PC-3 (cell line): ENCODE data around the gene RNF157.

ENCODE experiments used
- EZH2 ChIP-seq: fragments of 300-600 bp; sonication (generic); IDR thresholded peaks from one replicate; pipeline ENCODE4 v1.6.1; 2017; ENCODE audit warnings: antibody characterized with exemption, mild to moderate bottlenecking, low read length; ENCODE audit not compliant: unreplicated experiment
- TF ChIP-seq, protein P1 (sequence below): fragments of 300-600 bp; sonication (generic); conservative IDR thresholded peaks from 2 replicates; pipeline ENCODE4 v1.5.1; 2017; ENCODE audit warnings: antibody characterized with exemption, low read depth, mild to moderate bottlenecking, low read length

GRCh38 chr17:76151896-76152454, 88.3 kb downstream of the RNF157 start:
- TF ChIP-seq, protein P1, sequence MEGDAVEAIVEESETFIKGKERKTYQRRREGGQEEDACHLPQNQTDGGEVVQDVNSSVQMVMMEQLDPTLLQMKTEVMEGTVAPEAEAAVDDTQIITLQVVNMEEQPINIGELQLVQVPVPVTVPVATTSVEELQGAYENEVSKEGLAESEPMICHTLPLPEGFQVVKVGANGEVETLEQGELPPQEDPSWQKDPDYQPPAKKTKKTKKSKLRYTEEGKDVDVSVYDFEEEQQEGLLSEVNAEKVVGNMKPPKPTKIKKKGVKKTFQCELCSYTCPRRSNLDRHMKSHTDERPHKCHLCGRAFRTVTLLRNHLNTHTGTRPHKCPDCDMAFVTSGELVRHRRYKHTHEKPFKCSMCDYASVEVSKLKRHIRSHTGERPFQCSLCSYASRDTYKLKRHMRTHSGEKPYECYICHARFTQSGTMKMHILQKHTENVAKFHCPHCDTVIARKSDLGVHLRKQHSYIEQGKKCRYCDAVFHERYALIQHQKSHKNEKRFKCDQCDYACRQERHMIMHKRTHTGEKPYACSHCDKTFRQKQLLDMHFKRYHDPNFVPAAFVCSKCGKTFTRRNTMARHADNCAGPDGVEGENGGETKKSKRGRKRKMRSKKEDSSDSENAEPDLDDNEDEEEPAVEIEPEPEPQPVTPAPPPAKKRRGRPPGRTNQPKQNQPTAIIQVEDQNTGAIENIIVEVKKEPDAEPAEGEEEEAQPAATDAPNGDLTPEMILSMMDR: no peak
- TF ChIP-seq EZH2: no peak
